Natural killer cell treated with Interleukin-12 subunit alpha and Interleukin-12 subunit beta and Interleukin-15 and Interleukin-18, amount 100 ng/mL, for 72 hours (primary cell): ENCODE measurements around the gene FRK. TPM values are rescaled to one million over a fixed set of nuclear protein-coding genes. Genes with fewer than 3 reads are reported as not detected.
"Not testable (repeated sequence)": the region's sequence is repeated elsewhere in the genome, so short reads cannot be mapped to it uniquely, and the experiment has no call there.

Experiments used
- ATAC-seq, 2 donors: fragments of 150-1000 bp; cut with Tn5 transposase in 1 of 2; sonication (Bioruptor Pico), chemical (Tn5 transposase) in 1 of 2; 2 replicates each; pipeline ENCODE4 v1.10.0; 2021
- DNase-seq: peaks from one replicate; pipeline ENCODE4 v3.0.0; 2022; ENCODE audit warnings: low spot score
- H3K27ac Mint-ChIP-seq, 2 donors: 1 replicate in 1 of 2; 2 replicates in 1 of 2; pipeline ENCODE4 v1.8.0; 2022; ENCODE audit warnings: mixed read lengths in 2 of 2, mild to moderate bottlenecking in 1 of 2, moderate library complexity in 1 of 2
- H3K27me3 Mint-ChIP-seq, 2 donors: 1 replicate in 1 of 2; 2 replicates in 1 of 2; pipeline ENCODE4 v1.8.0; 2022; ENCODE audit warnings: mixed read lengths in 2 of 2
- H3K36me3 Mint-ChIP-seq: one replicate; pipeline ENCODE4 v1.8.0; 2022; ENCODE audit warnings: mixed read lengths
- H3K4me1 Mint-ChIP-seq, 2 donors: 1 replicate in 1 of 2; 2 replicates in 1 of 2; pipeline ENCODE4 v1.8.0; 2022; ENCODE audit warnings: low read depth in 2 of 2, mixed read lengths in 2 of 2, mild to moderate bottlenecking in 1 of 2
- H3K4me3 Mint-ChIP-seq: one replicate; pipeline ENCODE4 v1.8.0; 2022; ENCODE audit warnings: mixed read lengths
- H3K9me3 Mint-ChIP-seq: 2 replicates; pipeline ENCODE4 v1.8.0; 2022; ENCODE audit warnings: mixed read lengths
- total RNA-seq, 2 donors: library from RNA; stranded (reverse); gene quantifications; one replicate each; pipeline ENCODE4 v1.2.3, GENCODE V29; 2022

Gene FRK
- total RNA-seq, 2 donors from 2014 or later = 0.02 TPM; not detected in 1

- Mint-ChIP-seq H3K9me3 (peaks cover 11% of the 10 kb centered on the region), H3K4me1 (no peaks in the 10 kb centered on the region)
Measured at GRCh38 chr6:115909923-115910546, 150.7 kb downstream of the FRK start.

GRCh38 chr6:115908906-115909559 lies 151.7 kb downstream of the FRK start:
- no peak overlapping the region for H3K27ac Mint-ChIP-seq
- peaks cover under 1 to 8% of the 10 kb centered on the region in 2 donors for H3K27me3 Mint-ChIP-seq
- H3K9me3 Mint-ChIP-seq = peaks cover 7% of the 10 kb centered on the region
- H3K36me3 Mint-ChIP-seq = no peaks in the 10 kb centered on the region
- ATAC-seq = no peak
- no peaks in the 10 kb centered on the region for H3K4me1 Mint-ChIP-seq
- no peak for DNase-seq
- no peak overlapping the region for H3K4me3 Mint-ChIP-seq

More at GRCh38 chr6:115909923-115910546, 150.7 kb downstream of the FRK start:
- peaks cover 2 to 11% of the 10 kb centered on the region in 2 donors for H3K27me3 Mint-ChIP-seq
- no peak overlapping the region for H3K4me3 Mint-ChIP-seq
- DNase-seq = no peak
- no peak overlapping the region for H3K27ac Mint-ChIP-seq
- H3K36me3 Mint-ChIP-seq = no peaks in the 10 kb centered on the region
- ATAC-seq = no peak

DNA sequence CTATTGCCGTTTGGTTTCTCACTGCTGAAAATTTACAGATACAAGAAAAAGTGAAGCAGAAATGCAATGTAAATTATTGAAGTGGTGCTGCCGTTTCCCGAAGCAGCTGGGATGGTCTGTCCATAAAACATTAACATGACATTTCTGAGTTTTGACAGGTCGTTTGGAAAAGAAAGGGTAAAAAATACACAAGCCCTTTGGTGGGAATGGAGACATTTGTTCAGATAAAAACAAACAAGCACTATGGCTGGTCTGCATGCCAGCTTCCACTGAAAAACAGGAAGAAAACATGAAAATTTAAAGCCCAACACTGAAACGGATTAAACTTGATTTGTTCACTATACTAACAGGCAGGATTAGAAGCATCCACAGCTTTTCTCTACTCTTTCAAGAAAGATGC lies 155.2 kb downstream of the FRK start:
- H3K4me1 Mint-ChIP-seq = no peaks in the 10 kb centered on the region

DNA sequence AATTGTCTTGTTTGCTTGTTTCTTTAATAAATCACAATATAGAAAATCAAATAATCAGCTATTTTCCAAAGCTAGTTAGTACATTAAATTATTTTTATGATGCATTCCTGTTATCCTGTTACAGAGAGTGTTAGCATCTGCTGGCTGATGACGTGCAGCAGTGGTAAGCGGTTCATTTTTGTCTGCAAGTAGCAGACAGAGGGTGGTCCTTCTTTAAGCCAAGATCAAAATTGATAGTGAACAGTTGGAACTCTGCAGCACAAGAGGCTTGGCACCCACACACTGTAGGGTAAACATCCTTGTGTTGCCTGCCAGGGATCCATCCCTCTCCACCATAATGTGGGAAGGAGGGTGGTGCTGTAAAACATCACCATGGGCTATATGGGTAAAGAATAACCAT lies 158.3 kb downstream of the FRK start:
- DNase-seq (no peak), ATAC-seq (no peak)
- Mint-ChIP-seq H3K27me3 (no peaks in the 10 kb centered on the region), H3K27ac (no peak overlapping the region), H3K4me1 (no peaks in the 10 kb centered on the region), H3K9me3 (peaks cover 4% of the 10 kb centered on the region), H3K4me3 (no peak overlapping the region), H3K36me3 (no peaks in the 10 kb centered on the region)

More for the DNA sequence above, 155.2 kb downstream of the FRK start:
- ATAC-seq (no peak), DNase-seq (no peak)
- Mint-ChIP-seq H3K4me3 (no peak overlapping the region), H3K36me3 (no peaks in the 10 kb centered on the region), H3K9me3 (peaks cover 4% of the 10 kb centered on the region), H3K27ac (no peak overlapping the region), H3K27me3 (peaks cover 0 to 5% of the 10 kb centered on the region in 2 donors)

GRCh38 chr6:115901896-115902295 lies 158.8 kb downstream of the FRK start:
- H3K4me3 Mint-ChIP-seq = no peak overlapping the region
- ATAC-seq (no peak), DNase-seq (no peak)
- no peaks in the 10 kb centered on the region for H3K36me3 Mint-ChIP-seq
- H3K9me3 Mint-ChIP-seq = no peaks in the 10 kb centered on the region
- no peaks in the 10 kb centered on the region for H3K27me3 Mint-ChIP-seq
- no peaks in the 10 kb centered on the region for H3K4me1 Mint-ChIP-seq
- H3K27ac Mint-ChIP-seq = no peak overlapping the region

GRCh38 chr6:115899730-115900282 lies 160.9 kb downstream of the FRK start:
- no peak for DNase-seq
- Mint-ChIP-seq H3K4me1 (no peaks in the 10 kb centered on the region), H3K27ac (no peak overlapping the region), H3K27me3 (no peaks in the 10 kb centered on the region), H3K4me3 (no peak overlapping the region), H3K9me3 (no peaks in the 10 kb centered on the region), H3K36me3 (no peaks in the 10 kb centered on the region)
- no peak for ATAC-seq

DNA sequence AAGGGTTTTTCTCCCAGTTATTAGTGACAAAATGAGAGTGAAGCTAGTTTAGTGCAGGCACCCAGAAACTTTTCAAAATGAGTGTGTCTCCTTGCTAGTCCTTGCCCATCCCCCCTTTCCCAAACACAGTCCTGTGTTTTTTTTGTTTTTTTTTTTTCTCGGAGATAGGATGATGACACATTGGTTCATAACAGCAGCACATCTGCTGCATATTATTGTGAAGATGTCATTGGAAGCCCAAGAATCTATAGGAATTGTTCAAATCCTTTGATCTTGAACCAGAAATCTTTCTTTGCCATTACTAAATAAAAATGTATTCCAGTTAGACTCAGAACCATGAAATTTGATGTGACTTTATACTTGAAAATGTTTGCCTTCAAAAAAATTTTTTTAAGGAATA lies 162.4 kb downstream of the FRK start:
- H3K27me3 Mint-ChIP-seq = no peaks in the 10 kb centered on the region
- no peaks in the 10 kb centered on the region for H3K4me1 Mint-ChIP-seq
- ATAC-seq (no peak), DNase-seq (no peak)
- no peak overlapping the region for H3K27ac Mint-ChIP-seq
- peaks cover 4% of the 10 kb centered on the region for H3K9me3 Mint-ChIP-seq
- no peaks in the 10 kb centered on the region for H3K36me3 Mint-ChIP-seq
- no peak overlapping the region for H3K4me3 Mint-ChIP-seq

DNA sequence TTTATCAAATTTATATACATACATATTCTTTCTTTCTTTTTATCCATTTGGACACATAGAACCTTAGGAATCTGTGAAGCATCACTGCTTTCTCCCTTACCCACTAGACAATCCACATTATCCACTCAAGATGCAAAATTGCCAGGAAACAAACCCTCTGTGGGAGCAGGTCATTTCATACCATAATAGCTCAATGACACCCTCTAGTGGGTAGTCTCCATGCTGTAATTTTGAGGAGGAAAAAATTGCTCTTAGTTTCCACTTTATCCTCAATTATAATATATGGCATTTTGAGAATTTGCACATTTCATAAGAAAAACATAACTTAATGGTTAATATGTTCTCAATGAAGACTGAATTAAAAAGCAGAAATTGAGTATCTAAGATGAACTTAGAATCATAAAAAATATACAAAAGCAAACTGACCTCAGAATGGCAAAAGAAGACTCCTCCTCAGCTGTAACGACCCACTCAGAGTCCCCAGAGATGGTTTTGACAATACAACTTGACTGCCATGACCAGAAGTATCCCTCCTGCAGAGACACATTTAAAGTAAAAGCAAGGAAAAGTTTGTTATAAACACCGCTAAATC lies 164.1 kb downstream of the FRK start:
- Mint-ChIP-seq H3K9me3 (peaks cover 4% of the 10 kb centered on the region), H3K27ac (no peak overlapping the region), H3K4me3 (no peak overlapping the region), H3K36me3 (no peaks in the 10 kb centered on the region), H3K4me1 (no peaks in the 10 kb centered on the region), H3K27me3 (no peaks in the 10 kb centered on the region)
- ATAC-seq (no peak), DNase-seq (no peak)

- no peak overlapping the region for H3K27ac Mint-ChIP-seq
- no peaks in the 10 kb centered on the region for H3K4me1 Mint-ChIP-seq
Measured at GRCh38 chr6:115894426-115894992, 166.2 kb downstream of the FRK start.

DNA sequence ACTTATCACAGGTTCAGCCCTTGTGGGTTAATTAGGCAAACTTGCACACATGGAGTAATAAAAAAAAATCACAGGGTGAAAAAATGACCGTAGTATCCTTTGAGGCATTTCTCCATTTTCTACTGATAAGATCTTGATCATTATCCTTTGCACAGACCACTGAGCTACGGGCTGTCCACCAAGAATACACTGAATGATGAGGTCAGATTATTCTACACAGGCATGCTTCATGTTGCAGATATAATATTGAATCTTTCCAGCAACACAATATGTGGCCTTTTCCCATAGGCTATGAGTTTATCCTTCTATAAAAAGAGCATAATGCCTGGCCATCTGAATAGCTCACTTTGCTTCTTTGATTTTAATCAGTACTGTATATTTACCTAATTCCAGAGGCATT lies 168.9 kb downstream of the FRK start:
- Mint-ChIP-seq H3K27ac (no peak overlapping the region), H3K36me3 (no peaks in the 10 kb centered on the region), H3K9me3 (peaks cover 9% of the 10 kb centered on the region), H3K4me1 (no peaks in the 10 kb centered on the region), H3K4me3 (no peak overlapping the region), H3K27me3 (no peaks in the 10 kb centered on the region)
- DNase-seq (no peak), ATAC-seq (no peak)

More at GRCh38 chr6:115894426-115894992, 166.2 kb downstream of the FRK start:
- DNase-seq (no peak), ATAC-seq (no peak)
- H3K9me3 Mint-ChIP-seq = peaks cover 9% of the 10 kb centered on the region
- no peaks in the 10 kb centered on the region for H3K27me3 Mint-ChIP-seq
- no peaks in the 10 kb centered on the region for H3K36me3 Mint-ChIP-seq
- H3K4me3 Mint-ChIP-seq = no peak overlapping the region

- Mint-ChIP-seq H3K4me3 (no peak overlapping the region), H3K36me3 (no peaks in the 10 kb centered on the region), H3K27ac (no peak overlapping the region), H3K4me1 (no peaks in the 10 kb centered on the region), H3K9me3 (peaks cover 9% of the 10 kb centered on the region), H3K27me3 (no peaks in the 10 kb centered on the region)
- ATAC-seq (no peak), DNase-seq (no peak)
Measured at GRCh38 chr6:115891111-115891669, 169.5 kb downstream of the FRK start.

DNA sequence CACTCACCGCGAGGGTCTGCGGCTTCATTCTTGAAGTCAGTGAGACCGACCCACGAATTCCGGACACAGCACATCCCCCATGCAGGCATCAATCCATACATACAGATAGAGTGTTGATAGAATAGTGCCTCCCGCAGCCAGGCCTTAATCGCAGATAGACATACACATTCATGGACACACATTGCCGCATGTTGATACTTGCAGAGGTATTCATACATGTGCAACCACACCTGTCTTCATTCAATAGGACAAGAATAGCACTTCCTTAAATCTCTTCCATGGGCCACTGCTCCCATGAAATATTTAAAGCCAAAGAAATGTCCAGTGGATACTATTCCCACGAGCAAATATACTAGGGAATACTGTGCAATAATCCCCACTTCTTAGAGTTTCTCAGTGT lies 170.5 kb downstream of the FRK start:
- Mint-ChIP-seq H3K36me3 (no peaks in the 10 kb centered on the region), H3K4me1 (no peaks in the 10 kb centered on the region), H3K4me3 (no peak overlapping the region), H3K27me3 (no peaks in the 10 kb centered on the region), H3K27ac (no peak overlapping the region), H3K9me3 (peaks cover 9% of the 10 kb centered on the region)
- no peak for DNase-seq
- no peak for ATAC-seq

DNA sequence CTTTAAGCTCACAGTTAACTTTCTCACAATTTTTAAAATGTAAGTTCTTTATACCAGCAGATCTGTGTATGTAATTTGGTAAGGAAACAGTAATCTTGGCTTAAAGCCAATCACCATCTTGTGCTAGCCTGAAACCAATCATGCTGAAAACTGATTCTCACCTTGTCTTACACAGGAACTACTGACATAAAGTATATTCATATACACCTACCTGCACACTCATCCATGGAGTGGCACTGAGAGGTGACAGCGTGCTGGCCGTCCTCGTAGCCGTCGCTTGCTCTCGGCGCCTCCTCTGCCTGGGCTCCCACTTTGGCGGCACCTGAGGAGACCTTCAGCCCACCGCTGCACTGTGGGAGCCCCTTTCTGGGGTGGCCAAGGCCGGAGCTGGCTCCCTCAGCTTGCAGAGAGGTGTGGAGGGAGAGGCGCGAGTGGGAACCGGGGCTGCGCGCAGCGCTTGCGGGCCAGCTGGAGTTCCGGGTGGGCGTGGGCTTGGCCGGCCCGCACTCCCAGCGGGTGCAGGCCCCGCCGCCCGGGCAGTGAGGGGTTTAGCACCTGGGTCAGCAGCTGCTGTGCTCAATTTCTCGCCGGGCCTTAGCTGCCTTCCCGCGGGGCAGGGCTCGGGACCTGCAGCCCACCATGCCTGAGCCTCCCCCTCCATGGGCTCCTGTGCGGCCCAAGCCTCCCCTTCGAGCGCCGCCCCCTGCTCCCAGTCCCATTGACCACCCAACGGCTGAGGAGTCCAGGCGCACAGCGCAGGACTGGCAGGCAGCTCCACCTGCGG lies 171.8 kb downstream of the FRK start:
- not testable (repeated sequence) for DNase-seq, H3K9me3 Mint-ChIP-seq, H3K27ac Mint-ChIP-seq, H3K4me1 Mint-ChIP-seq, H3K27me3 Mint-ChIP-seq, H3K4me3 Mint-ChIP-seq, H3K36me3 Mint-ChIP-seq, ATAC-seq
